Neural progenitor cell (in vitro differentiated cells): ENCODE data around the gene TLE4.

Experiments
- CTCF ChIP-seq: fragments of 200-600 bp; sonication (generic); IDR thresholded peaks from 2 replicates; pipeline ENCODE4 v1.5.1; 2017; ENCODE audit warnings: antibody characterized with exemption, mild to moderate bottlenecking
- EZH2 ChIP-seq: fragments of 200-600 bp; sonication (generic); IDR thresholded peaks from 2 replicates; pipeline ENCODE4 v1.6.1; 2017; ENCODE audit warnings: antibody characterized with exemption, mild to moderate bottlenecking, moderate library complexity
- EZH2phosphoT487 ChIP-seq: fragments of 200-600 bp; sonication (generic); IDR thresholded peaks from 2 replicates; pipeline ENCODE4 v1.6.1; 2017; ENCODE audit warnings: antibody characterized with exemption

- TF ChIP-seq CTCF (no peak), EZH2 (no peak), EZH2phosphoT487 (no peak)
Measured at GRCh38 chr9:79562749-79563386, 8.9 kb upstream of the TLE4 start.
